Testis (tissue), 3 donors: ENCODE data around the gene FHAD1. TPM values are rescaled to one million over a fixed set of nuclear protein-coding genes. Genes with fewer than 3 reads are reported as not detected.

ENCODE experiments used
- DNase-seq: peaks from one replicate; pipeline ENCODE4 v3.0.0-alpha.2; 2019
- H3K27ac ChIP-seq, 2 donors: fragments of 200-600 bp; sonication (generic); one replicate each; pipeline ENCODE4 v1.5.1; 2019
- H3K27me3 ChIP-seq: fragments of 200-600 bp; sonication (generic); one replicate; pipeline ENCODE4 v1.5.1; 2019
- H3K36me3 ChIP-seq: fragments of 200-600 bp; sonication (generic); one replicate; pipeline ENCODE4 v1.5.1; 2017; ENCODE audit warnings: low read depth; ENCODE audit errors: missing control alignments
- H3K4me1 ChIP-seq: fragments of 200-600 bp; sonication (generic); one replicate; pipeline ENCODE4 v1.5.1; 2019
- H3K4me3 ChIP-seq, 2 donors: fragments of 200-600 bp; sonication (generic); one replicate each; pipeline ENCODE4 v1.5.1; 2017 to 2019
- H3K9me3 ChIP-seq: fragments of 200-600 bp; sonication (generic); one replicate; pipeline ENCODE4 v1.5.1; 2017
- POLR2A ChIP-seq: fragments of 450-650 bp; IDR thresholded peaks from one replicate; pipeline ENCODE4 v1.6.1; 2017; ENCODE audit warnings: antibody characterized with exemption, mild to moderate bottlenecking, moderate library complexity
- WGBS, 2 donors: methylation state at CpG; one replicate each; pipeline ENCODE4 v1.1.5; 2018; 5-methylcytosine and 5-hydroxymethylcytosine counted together
- intact Hi-C: fragments of 100-400 bp; cut with DNase I; formaldehyde crosslinking; loops from one replicate; pipeline ENCODE4 v1.15.1; 2023; ENCODE audit warnings: low total_unique reads
- polyA plus RNA-seq: library from polyadenylated mRNA; stranded (reverse); fragments of 350-450 nt; fragmentation: Illumina TruSeq; extraction: RNeasy Lipid Tissue Mini Kit (QIAGEN cat#74804); gene quantifications from one replicate; pipeline ENCODE4 v1.2.3, GENCODE V29; 2014; ENCODE audit warnings: low read depth, low replicate concordance; ENCODE audit not compliant: insufficient read depth
- total RNA-seq, 2 donors: library from RNA; depleted of rRNA; stranded (reverse); fragments of >200 nt; gene quantifications; one replicate each; pipeline ENCODE4 v1.2.3, GENCODE V29; 2016
- TF ChIP-seq, protein P1 (sequence below), 3 experiments: fragments of 450-650 bp in 2 of 3; fragments of 200-600 bp in 1 of 3; sonication (generic) in 1 of 3; IDR thresholded peaks; one replicate each; pipeline ENCODE4 v1.5.1; 2016 to 2019; ENCODE audit warnings: antibody characterized with exemption in 3 of 3, mild to moderate bottlenecking in 2 of 3, moderate library complexity in 1 of 3

The FHAD1 gene
- total and polyA plus RNA-seq, 3 donors from 2014 or later, result 22.0 to 73.3 (median 59.0) TPM

DNA sequence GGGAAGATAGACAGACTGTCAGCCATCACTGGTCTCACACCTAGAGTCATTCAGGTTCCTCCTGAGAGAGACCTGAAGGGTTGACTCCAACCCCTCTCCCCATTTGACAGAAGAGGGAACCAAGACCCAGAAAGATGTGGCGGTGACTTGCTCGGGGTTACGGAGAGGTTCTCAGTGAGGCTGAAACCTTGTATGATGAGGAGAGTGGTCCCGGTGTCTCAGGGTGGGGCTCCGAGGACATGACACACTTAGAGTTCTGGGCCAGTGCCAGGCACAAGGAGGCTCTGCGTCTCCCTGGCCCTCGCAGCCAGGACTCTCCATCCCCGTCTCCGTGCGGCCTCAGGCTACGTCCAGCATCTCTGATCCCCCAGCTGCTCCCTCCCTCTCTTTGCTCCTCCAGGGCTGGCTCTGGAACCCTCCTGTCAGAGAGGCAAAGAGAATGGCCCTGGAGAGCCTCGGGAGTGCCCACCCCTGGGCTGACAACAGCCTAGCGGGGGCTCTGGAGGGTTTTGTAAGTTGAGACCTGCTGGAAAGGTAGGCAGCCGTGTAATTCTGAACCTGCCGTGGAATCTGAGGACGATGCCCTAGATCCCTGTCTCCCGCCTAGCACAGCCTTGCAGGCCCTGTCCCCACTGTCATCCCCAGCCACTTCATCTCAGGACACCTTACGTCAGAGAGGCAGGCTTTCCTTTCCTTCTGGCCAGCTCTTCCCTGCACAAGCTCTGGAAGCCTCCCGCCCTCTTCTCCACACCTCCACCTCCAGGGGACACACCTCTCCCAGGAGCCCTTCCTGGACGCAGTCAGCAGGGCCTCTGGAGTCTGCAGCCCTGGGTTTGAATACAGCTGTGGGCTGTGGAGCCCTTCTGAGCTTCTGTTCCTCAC, 166.8 kb downstream of the FHAD1 start:
- Histone ChIP-seq H3K27ac (peak overlapping the region; percentile 73 to 74), H3K27me3 (no peaks in the 10 kb centered on the region), H3K36me3 (no peaks in the 10 kb centered on the region), H3K9me3 (no peaks in the 10 kb centered on the region), H3K4me3 (no peak overlapping the region), H3K4me1 (peaks cover 52% of the 10 kb centered on the region)
- intact Hi-C loops, result no loop called here
- TF ChIP-seq, protein P1, sequence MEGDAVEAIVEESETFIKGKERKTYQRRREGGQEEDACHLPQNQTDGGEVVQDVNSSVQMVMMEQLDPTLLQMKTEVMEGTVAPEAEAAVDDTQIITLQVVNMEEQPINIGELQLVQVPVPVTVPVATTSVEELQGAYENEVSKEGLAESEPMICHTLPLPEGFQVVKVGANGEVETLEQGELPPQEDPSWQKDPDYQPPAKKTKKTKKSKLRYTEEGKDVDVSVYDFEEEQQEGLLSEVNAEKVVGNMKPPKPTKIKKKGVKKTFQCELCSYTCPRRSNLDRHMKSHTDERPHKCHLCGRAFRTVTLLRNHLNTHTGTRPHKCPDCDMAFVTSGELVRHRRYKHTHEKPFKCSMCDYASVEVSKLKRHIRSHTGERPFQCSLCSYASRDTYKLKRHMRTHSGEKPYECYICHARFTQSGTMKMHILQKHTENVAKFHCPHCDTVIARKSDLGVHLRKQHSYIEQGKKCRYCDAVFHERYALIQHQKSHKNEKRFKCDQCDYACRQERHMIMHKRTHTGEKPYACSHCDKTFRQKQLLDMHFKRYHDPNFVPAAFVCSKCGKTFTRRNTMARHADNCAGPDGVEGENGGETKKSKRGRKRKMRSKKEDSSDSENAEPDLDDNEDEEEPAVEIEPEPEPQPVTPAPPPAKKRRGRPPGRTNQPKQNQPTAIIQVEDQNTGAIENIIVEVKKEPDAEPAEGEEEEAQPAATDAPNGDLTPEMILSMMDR (IDR thresholded peaks at IDR 0.05), result no peak
- no peak for TF ChIP-seq POLR2A
- 72 to 98% methylated on average over 13 to 20 of the region's 20 CpGs for WGBS, 2 donors
- no peak for DNase-seq

DNA sequence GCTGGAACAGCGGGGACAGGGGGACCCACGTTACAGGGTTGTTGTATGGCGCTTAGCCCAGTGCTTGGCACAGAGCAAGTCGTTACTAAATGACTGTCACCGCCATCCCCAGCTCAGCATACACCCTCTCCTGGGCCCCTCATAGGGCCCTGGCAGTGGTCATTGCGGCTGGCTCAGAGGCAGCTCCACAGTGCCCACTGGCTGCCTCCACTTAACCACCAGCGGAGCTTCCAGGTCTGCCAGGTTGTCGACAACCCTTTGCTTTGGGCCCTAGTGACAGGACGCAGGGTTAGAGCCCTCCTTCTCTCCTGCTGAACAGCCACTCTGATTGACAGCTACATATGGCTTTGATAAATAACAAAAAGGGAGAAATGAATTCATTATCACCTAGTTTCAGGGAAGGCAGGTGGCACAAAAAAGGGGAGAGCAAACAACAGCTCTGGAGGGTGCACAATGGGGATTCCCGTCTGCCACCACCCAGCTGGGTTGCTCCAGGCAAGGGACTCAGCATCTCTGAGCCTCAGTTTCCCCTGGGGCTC, 167.5 kb downstream of the FHAD1 start:
- no peak overlapping the region for H3K4me3 ChIP-seq
- TF ChIP-seq, protein P1 (IDR thresholded peaks at IDR 0.05), result no peak
- no peak for TF ChIP-seq POLR2A
- H3K9me3 ChIP-seq, result no peaks in the 10 kb centered on the region
- peak overlapping the region; percentile 15 to 67 for H3K27ac ChIP-seq
- WGBS, 2 donors, result 87 to 91% methylated on average over 7 to 10 of the region's 10 CpGs
- intact Hi-C loops, result no loop called here
- no peak for DNase-seq
- H3K27me3 ChIP-seq, result no peaks in the 10 kb centered on the region
- peaks cover 54% of the 10 kb centered on the region for H3K4me1 ChIP-seq
- no peaks in the 10 kb centered on the region for H3K36me3 ChIP-seq

DNA sequence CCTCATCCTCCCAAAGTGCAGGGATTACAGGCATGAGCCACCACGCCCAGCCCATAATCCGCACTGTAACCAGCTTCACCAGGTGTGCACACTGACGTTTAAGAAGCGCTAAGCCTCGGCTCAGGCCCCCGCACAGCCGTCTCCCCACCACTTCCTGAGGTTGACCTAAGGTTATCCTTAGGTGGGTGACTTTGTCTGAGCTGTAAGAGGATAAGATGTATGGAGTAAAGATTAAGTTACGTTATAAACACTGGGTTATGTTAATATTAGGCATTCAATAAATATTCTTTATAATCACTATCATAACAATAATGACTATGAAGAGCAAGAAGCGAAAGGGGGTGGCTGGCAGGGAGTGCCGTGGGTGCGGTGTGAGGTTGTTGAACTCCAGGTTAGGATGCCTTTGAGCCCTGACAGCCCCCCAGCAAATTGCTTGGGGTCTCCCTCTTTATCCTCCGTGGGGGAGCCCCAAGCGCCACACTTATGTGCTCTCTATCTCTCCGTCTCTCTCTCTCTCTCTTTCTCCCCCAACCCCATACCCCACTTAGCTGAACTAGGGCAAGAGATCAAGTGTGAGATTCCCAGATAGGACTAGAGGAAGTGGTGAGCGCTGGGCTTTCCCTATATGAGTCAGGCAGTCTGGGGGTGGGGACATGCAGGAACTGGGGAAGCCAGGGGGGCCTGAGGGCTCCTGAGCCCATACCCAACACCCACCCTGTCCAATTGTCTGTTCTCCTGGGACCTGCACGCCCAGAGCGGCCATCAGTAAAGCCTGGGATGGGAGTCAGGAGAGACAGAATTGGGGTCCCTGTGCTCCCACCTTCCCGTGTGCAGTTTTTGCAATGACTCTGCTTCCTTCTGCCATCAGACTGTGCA, 170.3 kb downstream of the FHAD1 start:
- 66 to 79% methylated on average over 17 to 18 of the region's 18 CpGs for WGBS, 2 donors
- H3K27me3 ChIP-seq, result no peaks in the 10 kb centered on the region
- peaks cover 64% of the 10 kb centered on the region for H3K4me1 ChIP-seq
- no peaks in the 10 kb centered on the region for H3K9me3 ChIP-seq
- no peak for DNase-seq
- TF ChIP-seq, protein P1 (IDR thresholded peaks at IDR 0.05), result no peak
- no peak for TF ChIP-seq POLR2A
- no peaks in the 10 kb centered on the region for H3K36me3 ChIP-seq
- H3K27ac ChIP-seq, result peak overlapping the region; percentile 19 to 67
- intact Hi-C loops, result no loop called here
- H3K4me3 ChIP-seq, result no peak overlapping the region

DNA sequence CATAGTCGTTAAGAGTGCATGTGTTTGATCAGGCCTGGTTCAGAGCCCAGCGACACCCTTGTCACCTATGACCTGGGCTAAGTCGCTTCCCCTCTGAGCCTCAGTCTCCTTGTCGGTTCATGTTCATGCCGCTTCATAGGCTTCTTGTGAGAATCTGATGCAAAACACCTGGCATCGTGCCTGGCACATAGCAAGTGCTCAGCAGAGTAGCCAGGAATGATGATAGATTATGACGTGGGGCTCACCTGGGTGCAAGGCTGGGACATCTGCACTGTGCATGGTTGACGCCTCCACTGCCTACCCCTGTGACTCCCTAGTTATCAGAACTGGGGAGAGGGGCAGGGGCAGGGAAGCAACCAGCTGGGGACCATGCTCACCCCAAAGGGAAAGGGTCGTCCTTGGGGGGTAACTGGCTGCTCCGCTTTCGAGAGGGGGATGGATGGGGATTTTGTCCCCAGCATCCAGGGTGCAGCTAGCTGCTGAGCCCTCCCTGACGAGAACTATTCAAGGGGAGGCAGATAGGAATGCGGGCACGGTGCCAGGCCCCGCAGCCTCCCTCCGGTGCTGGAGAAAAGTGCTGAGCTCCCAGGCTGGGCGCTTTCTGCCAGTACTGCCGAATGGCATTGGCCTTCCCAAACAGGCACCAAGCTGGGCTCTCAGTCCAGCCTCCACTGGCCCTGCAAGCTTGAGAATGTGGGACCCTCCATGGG, 171.9 kb downstream of the FHAD1 start:
- Histone ChIP-seq H3K4me1 (peaks cover 70% of the 10 kb centered on the region), H3K27ac (peak overlapping the region in 1 of 2 donors; percentile 21), H3K9me3 (no peaks in the 10 kb centered on the region), H3K27me3 (no peaks in the 10 kb centered on the region), H3K4me3 (no peak overlapping the region), H3K36me3 (no peaks in the 10 kb centered on the region)
- intact Hi-C loops, result no loop called here
- 54 to 70% methylated on average over 14 to 18 of the region's 18 CpGs for WGBS, 2 donors
- DNase-seq, result peak; percentile 75
- no peak for TF ChIP-seq POLR2A
- TF ChIP-seq, protein P1 (IDR thresholded peaks at IDR 0.05), result no peak
